HepG2 (cell line): ENCODE data around the gene COL26A1. TPM values are rescaled to one million over a fixed set of nuclear protein-coding genes. Genes with fewer than 3 reads are reported as not detected.
"Not testable (repeated sequence)": the region's sequence is repeated elsewhere in the genome, so short reads cannot be mapped to it uniquely, and the experiment has no call there.

Experiments
- ATAC-seq: fragments of 200-7000 bp; cut with Tn5 transposase; 3 replicates; pipeline ENCODE4 v1.9.1; 2020; ENCODE audit warnings: mild to moderate bottlenecking, moderate library complexity
- BruUV-seq: library from RNA; stranded (reverse); fragments of 400-500 nt; replicated peaks from 2 replicates; lab custom pipeline; 2021; lab: Mats Ljungman, UMichigan
- CTCF ChIA-PET: fragments of 300-600 bp; formaldehyde crosslinking; extraction: SDS; loops from one replicate; lab custom pipeline; 2021; ENCODE audit warnings: low total read pairs, inconsistent platforms, low intra/inter-chr PET ratio; lab: Yijun Ruan, JAX
- POLR2A ChIA-PET: fragments of 350-600 bp; sonication (Branson Sonifier 250); formaldehyde crosslinking; loops from one replicate; lab custom pipeline; 2020; ENCODE audit warnings: antibody characterized with exemption, inconsistent platforms; lab: Yijun Ruan, JAX
- DNase-seq: peaks from one replicate; pipeline ENCODE4 v3.0.0-alpha.2; 2015; ENCODE audit warnings: low spot score
- FAIRE-seq: peaks from 3 replicates; lab custom pipeline; 2011; peaks lifted over from hg19 to GRCh38; lab: Jason Lieb, UNC
- H2AFZ ChIP-seq: one replicate; pipeline ENCODE4 v1.6.1; 2011; ENCODE audit warnings: low read length, inconsistent platforms
- H3K27ac ChIP-seq: fragments of 300-600 bp; 3 replicates; pipeline ENCODE4 v1.8.0; 2011; ENCODE audit warnings: mixed run types, mild to moderate bottlenecking, mixed read lengths, low read length, inconsistent platforms; ENCODE audit not compliant: insufficient read depth; ENCODE audit errors: extremely low read length
- H3K27me3 ChIP-seq, 2 experiments: fragments of 200-600 bp in 1 of 2; 2 replicates in 1 of 2; 3 replicates in 1 of 2; pipeline versions ENCODE4 v1.6.0 to v1.8.0; 2011; ENCODE audit warnings: low read length in 2 of 2, mild to moderate bottlenecking in 2 of 2, moderate library complexity in 2 of 2, inconsistent platforms in 1 of 2; ENCODE audit not compliant: insufficient read depth in 2 of 2, control insufficient read depth in 1 of 2
- H3K36me3 ChIP-seq, 2 experiments: fragments of 200-600 bp in 1 of 2; replicated peaks in 1 of 2; 2 replicates in 1 of 2; 3 replicates in 1 of 2; pipeline versions ENCODE4 v1.5.1 to v1.8.0; 2011; ENCODE audit warnings: low read length in 2 of 2, inconsistent platforms in 1 of 2; ENCODE audit not compliant: insufficient read depth in 2 of 2, control insufficient read depth in 1 of 2
- H3K4me1 ChIP-seq: 2 replicates; pipeline ENCODE4 v1.5.1; 2012; ENCODE audit warnings: low read length, inconsistent platforms; ENCODE audit not compliant: insufficient read depth
- H3K4me2 ChIP-seq: 2 replicates; pipeline ENCODE4 v1.6.0; 2011; ENCODE audit warnings: low read depth, low read length, inconsistent platforms
- H3K4me3 ChIP-seq, 3 experiments: fragments of 200-600 bp in 1 of 3; sonication (generic), shearing (Covaris generic) in 1 of 3; replicated peaks in 1 of 3; 2 replicates each; pipeline ENCODE4 v1.5.1; 2011 to 2016; ENCODE audit warnings: low read length in 3 of 3, inconsistent platforms in 2 of 3, low read depth in 2 of 3, mild to moderate bottlenecking in 2 of 3, control low read depth in 1 of 3, mixed read lengths in 1 of 3; ENCODE audit not compliant: insufficient read depth in 1 of 3
- H3K79me2 ChIP-seq: one replicate; pipeline ENCODE4 v1.6.1; 2011; ENCODE audit warnings: low read length, inconsistent platforms; ENCODE audit not compliant: insufficient read depth
- H3K9ac ChIP-seq: 2 replicates; pipeline ENCODE4 v1.6.0; 2011; ENCODE audit warnings: mild to moderate bottlenecking, low read depth, low read length, inconsistent platforms; ENCODE audit not compliant: insufficient read depth
- H3K9me3 ChIP-seq: 2 replicates; pipeline ENCODE4 v1.5.1; 2012; ENCODE audit warnings: mild to moderate bottlenecking, low read length
- H4K20me1 ChIP-seq: 2 replicates; pipeline ENCODE4 v1.6.0; 2011; ENCODE audit warnings: inconsistent platforms, mild to moderate bottlenecking, low read length, moderate library complexity; ENCODE audit not compliant: insufficient read depth
- KLF12 ChIP-seq: sonication (generic); formaldehyde crosslinking; IDR thresholded peaks from 2 replicates; pipeline ENCODE4 v1.4.0; 2020; ENCODE audit warnings: missing genetic modification reagents, borderline replicate concordance
- ZNF33A ChIP-seq: sonication (generic); formaldehyde crosslinking; IDR thresholded peaks from 2 replicates; pipeline ENCODE4 v1.5.1; 2020; ENCODE audit warnings: missing genetic modification reagents, mild to moderate bottlenecking, moderate library complexity, borderline replicate concordance
- WGBS: methylation state at CpG from one replicate; pipeline ENCODE4 v1.1.6; 2017; ENCODE audit warnings: low lambda C conversion rate; 5-methylcytosine and 5-hydroxymethylcytosine counted together
- in situ Hi-C: cut with HindIII; loops from 2 replicates; pipeline ENCODE4 v1.10.0; 2017; ENCODE audit warnings: low pct_unique_long_range_greater_than_20kb; ENCODE audit not compliant: extremely low pct_ligation_motif_present
- intact Hi-C: fragments of 100-400 bp; cut with micrococcal nuclease; formaldehyde crosslinking; loops from one replicate; pipeline ENCODE4 v1.10.0; 2022; ENCODE audit not compliant: unreplicated experiment
- polyA plus RNA-seq, 8 experiments: library from polyadenylated mRNA; depleted of rRNA in 3 of 8; stranded (reverse) in 7 of 8; unstranded in 1 of 8; fragments of >200 nt; fragmentation: Illumina TruSeq in 4 of 8; extraction: Trizol in 4 of 8; gene quantifications; 2 replicates each; pipeline versions ENCODE4 v1.2.1 to v1.2.3, GENCODE V29; 2011 to 2016; ENCODE audit warnings: low read depth in 4 of 8, missing spikeins in 1 of 8, mixed read lengths in 1 of 8; ENCODE audit not compliant: insufficient read depth in 1 of 8
- total RNA-seq, 5 experiments: library from RNA; depleted of rRNA; stranded (reverse); fragments of >200 nt; fragmentation: Illumina TruSeq; extraction: Trizol; gene quantifications; 2 replicates each; pipeline ENCODE4 v1.2.3, GENCODE V29; 2016; ENCODE audit warnings: low read depth in 1 of 5
- TF ChIP-seq, protein P1 (sequence below): sonication (generic); formaldehyde crosslinking; IDR thresholded peaks from 2 replicates; pipeline ENCODE4 v1.5.0; 2020; ENCODE audit warnings: mild to moderate bottlenecking, missing genetic modification reagents, borderline replicate concordance

COL26A1 gene
- total and polyA plus RNA-seq, 2 of the 13 experiments (the other 11 are each of a cell fraction or from before 2014, with no cell fraction given) = 7.8 to 9.2 TPM

GRCh38 chr7:101502466-101503098 is 139.9 kb downstream of the COL26A1 start (continued):
- TF ChIP-seq, protein P1, sequence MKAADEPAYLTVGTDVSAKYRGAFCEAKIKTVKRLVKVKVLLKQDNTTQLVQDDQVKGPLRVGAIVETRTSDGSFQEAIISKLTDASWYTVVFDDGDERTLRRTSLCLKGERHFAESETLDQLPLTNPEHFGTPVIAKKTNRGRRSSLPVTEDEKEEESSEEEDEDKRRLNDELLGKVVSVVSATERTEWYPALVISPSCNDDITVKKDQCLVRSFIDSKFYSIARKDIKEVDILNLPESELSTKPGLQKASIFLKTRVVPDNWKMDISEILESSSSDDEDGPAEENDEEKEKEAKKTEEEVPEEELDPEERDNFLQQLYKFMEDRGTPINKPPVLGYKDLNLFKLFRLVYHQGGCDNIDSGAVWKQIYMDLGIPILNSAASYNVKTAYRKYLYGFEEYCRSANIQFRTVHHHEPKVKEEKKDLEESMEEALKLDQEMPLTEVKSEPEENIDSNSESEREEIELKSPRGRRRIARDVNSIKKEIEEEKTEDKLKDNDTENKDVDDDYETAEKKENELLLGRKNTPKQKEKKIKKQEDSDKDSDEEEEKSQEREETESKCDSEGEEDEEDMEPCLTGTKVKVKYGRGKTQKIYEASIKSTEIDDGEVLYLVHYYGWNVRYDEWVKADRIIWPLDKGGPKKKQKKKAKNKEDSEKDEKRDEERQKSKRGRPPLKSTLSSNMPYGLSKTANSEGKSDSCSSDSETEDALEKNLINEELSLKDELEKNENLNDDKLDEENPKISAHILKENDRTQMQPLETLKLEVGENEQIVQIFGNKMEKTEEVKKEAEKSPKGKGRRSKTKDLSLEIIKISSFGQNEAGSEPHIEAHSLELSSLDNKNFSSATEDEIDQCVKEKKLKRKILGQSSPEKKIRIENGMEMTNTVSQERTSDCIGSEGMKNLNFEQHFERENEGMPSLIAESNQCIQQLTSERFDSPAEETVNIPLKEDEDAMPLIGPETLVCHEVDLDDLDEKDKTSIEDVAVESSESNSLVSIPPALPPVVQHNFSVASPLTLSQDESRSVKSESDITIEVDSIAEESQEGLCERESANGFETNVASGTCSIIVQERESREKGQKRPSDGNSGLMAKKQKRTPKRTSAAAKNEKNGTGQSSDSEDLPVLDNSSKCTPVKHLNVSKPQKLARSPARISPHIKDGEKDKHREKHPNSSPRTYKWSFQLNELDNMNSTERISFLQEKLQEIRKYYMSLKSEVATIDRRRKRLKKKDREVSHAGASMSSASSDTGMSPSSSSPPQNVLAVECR (CRISPR knock-in tag) = no peak
- TF ChIP-seq ZNF33A (CRISPR knock-in tag) (no peak), KLF12 (CRISPR knock-in tag) (no peak)

- in situ Hi-C loops, CTCF ChIA-PET: not testable (repeated sequence)
Measured at GRCh38 chr7:101505510-101505909, 142.8 kb downstream of the COL26A1 start.

More at GRCh38 chr7:101505510-101505909, 142.8 kb downstream of the COL26A1 start:
- WGBS = 75% methylated on average over 4 of the region's 7 CpGs
- BruUV-seq, H3K4me3 ChIP-seq, H3K9me3 ChIP-seq, H3K36me3 ChIP-seq, DNase-seq, POLR2A ChIA-PET, H3K27me3 ChIP-seq, H3K9ac ChIP-seq, H3K4me2 ChIP-seq, H3K27ac ChIP-seq, ATAC-seq, FAIRE-seq, intact Hi-C loops, H2AFZ ChIP-seq, H4K20me1 ChIP-seq, H3K79me2 ChIP-seq: not testable (repeated sequence)
- peaks cover 28% of the 10 kb centered on the region for H3K4me1 ChIP-seq
